GM12878 (cell line): Measurements from ENCODE around the gene TNFRSF1B. TPM values are rescaled to one million over a fixed set of nuclear protein-coding genes. Genes with fewer than 3 reads are reported as not detected.

Experiments
- ATAC-seq: fragments of 200-7000 bp; cut with Tn5 transposase; 3 replicates; pipeline ENCODE4 v1.9.1; 2020; ENCODE audit warnings: mild to moderate bottlenecking, moderate library complexity
- BruUV-seq: library from RNA; stranded (reverse); fragments of 400-500 nt; replicated peaks from 2 replicates; lab custom pipeline; 2021; lab: Mats Ljungman, UMichigan
- CTCF ChIA-PET: fragments of 300-600 bp; sonication (Branson Sonifier 250); formaldehyde crosslinking; extraction: SDS; loops from one replicate; lab custom pipeline; 2021; ENCODE audit warnings: inconsistent platforms; lab: Yijun Ruan, JAX
- POLR2A ChIA-PET: fragments of 350-600 bp; formaldehyde crosslinking; extraction: SDS; loops from one replicate; lab custom pipeline; 2021; ENCODE audit warnings: inconsistent platforms; lab: Charles Lee
- RAD21 ChIA-PET: fragments of 300-600 bp; sonication (Branson Sonifier 250); formaldehyde crosslinking; loops from one replicate; lab custom pipeline; 2023; ENCODE audit warnings: antibody characterized with exemption; ENCODE audit not compliant: unreplicated experiment; lab: Charles Lee
- SMC1A ChIA-PET: fragments of 300-600 bp; sonication (Branson Sonifier 250); formaldehyde crosslinking; loops from one replicate; lab custom pipeline; 2023; ENCODE audit not compliant: unreplicated experiment, uncharacterized antibody; lab: Charles Lee
- DNase-seq: peaks from one replicate; pipeline ENCODE4 v3.0.0-alpha.2; 2011; ENCODE audit warnings: low read depth, low spot score
- FAIRE-seq: peaks from 3 replicates; lab custom pipeline; 2011; peaks lifted over from hg19 to GRCh38; lab: Jason Lieb, UNC
- H2AFZ ChIP-seq: 2 replicates; pipeline ENCODE4 v1.6.0; 2011; ENCODE audit warnings: low read depth, low read length, control low read depth; ENCODE audit not compliant: control insufficient read depth
- H3K27ac ChIP-seq: 2 replicates; pipeline ENCODE4 v1.5.1; 2011; ENCODE audit warnings: control low read depth; ENCODE audit not compliant: control insufficient read depth, insufficient read depth
- H3K27me3 ChIP-seq, 2 experiments: replicated peaks in 1 of 2; 2 replicates each; pipeline versions ENCODE4 v1.6.0 to v1.6.1; 2011; ENCODE audit warnings: low read length in 1 of 2; ENCODE audit not compliant: control insufficient read depth in 2 of 2, insufficient read depth in 2 of 2
- H3K36me3 ChIP-seq, 2 experiments: 2 replicates each; pipeline ENCODE4 v1.5.1; 2011; ENCODE audit warnings: low read length in 1 of 2; ENCODE audit not compliant: control insufficient read depth in 2 of 2, insufficient read depth in 2 of 2
- H3K4me1 ChIP-seq: 2 replicates; pipeline ENCODE4 v1.6.1; 2011; ENCODE audit warnings: mild to moderate bottlenecking, low read length, moderate library complexity, mixed read lengths; ENCODE audit not compliant: control insufficient read depth, insufficient read depth
- H3K4me2 ChIP-seq: 2 replicates; pipeline ENCODE4 v1.6.0; 2011; ENCODE audit warnings: control low read depth; ENCODE audit not compliant: control insufficient read depth, insufficient read depth
- H3K4me3 ChIP-seq: fragments of 200-600 bp; sonication (generic); 2 replicates; pipeline ENCODE4 v1.5.1; 2016
- H3K79me2 ChIP-seq: 2 replicates; pipeline ENCODE4 v1.6.0; 2011; ENCODE audit warnings: low read length; ENCODE audit not compliant: control insufficient read depth, insufficient read depth
- H3K9ac ChIP-seq: 2 replicates; pipeline ENCODE4 v1.8.0; 2011; ENCODE audit warnings: low read length, control low read depth, mixed read lengths; ENCODE audit not compliant: control insufficient read depth, insufficient read depth
- H3K9me3 ChIP-seq: replicated peaks from 3 replicates; pipeline ENCODE4 v1.5.1; 2011; ENCODE audit warnings: mild to moderate bottlenecking, low read length; ENCODE audit not compliant: control insufficient read depth, insufficient read depth
- H4K20me1 ChIP-seq: 2 replicates; pipeline ENCODE4 v1.6.0; 2011; ENCODE audit not compliant: control insufficient read depth, insufficient read depth
- BRCA1 ChIP-seq: IDR thresholded peaks from 2 replicates; pipeline ENCODE4 v1.6.1; 2011; ENCODE audit warnings: low read depth, low read length, improper control_type of control experiment
- FOXK2 ChIP-seq: fragments of 450-650 bp; IDR thresholded peaks from 2 replicates; pipeline ENCODE4 v1.6.1; 2017; ENCODE audit warnings: mild to moderate bottlenecking, moderate library complexity
- GATAD2B ChIP-seq: fragments of 450-650 bp; conservative IDR thresholded peaks from 2 replicates; pipeline ENCODE4 v1.6.1; 2017; ENCODE audit warnings: low read depth, mild to moderate bottlenecking, moderate library complexity
- HCFC1 ChIP-seq: fragments of 150-350 bp; IDR thresholded peaks from 2 replicates; pipeline ENCODE4 v1.6.1; 2014; ENCODE audit warnings: low read length
- MXI1 ChIP-seq: fragments of 150-350 bp; IDR thresholded peaks from 2 replicates; pipeline ENCODE4 v1.6.1; 2011; ENCODE audit warnings: low read depth, mild to moderate bottlenecking, inconsistent platforms, low read length, improper control_type of control experiment
- POLR2AphosphoS2 ChIP-seq: IDR thresholded peaks from 2 replicates; pipeline ENCODE4 v1.6.1; 2011; ENCODE audit warnings: low read depth, mild to moderate bottlenecking, low read length, improper control_type of control experiment, moderate library complexity
- SIX5 ChIP-seq: IDR thresholded peaks from 2 replicates; pipeline ENCODE4 v1.6.1; 2011; ENCODE audit warnings: mild to moderate bottlenecking, low read depth, low read length, moderate library complexity; ENCODE audit not compliant: severe bottlenecking
- SMC3 ChIP-seq: IDR thresholded peaks from 2 replicates; pipeline ENCODE4 v1.6.1; 2011; ENCODE audit warnings: low read length, improper control_type of control experiment, borderline replicate concordance
- STAT1 ChIP-seq: fragments of 450-650 bp; conservative IDR thresholded peaks from 2 replicates; pipeline ENCODE4 v1.6.1; 2014; ENCODE audit warnings: antibody characterized with exemption, mild to moderate bottlenecking
- SUPT20H ChIP-seq: IDR thresholded peaks from 2 replicates; pipeline ENCODE4 v1.6.1; 2011; ENCODE audit warnings: low read depth, mild to moderate bottlenecking, low read length, moderate library complexity, borderline replicate concordance; ENCODE audit not compliant: control insufficient read depth
- SUZ12 ChIP-seq: fragments of 200-600 bp; sonication (generic); IDR thresholded peaks from one replicate; pipeline ENCODE4 v1.6.1; 2018; ENCODE audit warnings: antibody characterized with exemption, mild to moderate bottlenecking; ENCODE audit not compliant: unreplicated experiment
- TARDBP ChIP-seq: IDR thresholded peaks from 2 replicates; pipeline ENCODE4 v1.6.1; 2016; ENCODE audit warnings: borderline replicate concordance
- WRNIP1 ChIP-seq: IDR thresholded peaks from 2 replicates; pipeline ENCODE4 v1.6.1; 2011; ENCODE audit warnings: low read depth, low read length, improper control_type of control experiment, borderline replicate concordance
- ZNF207 ChIP-seq: fragments of 450-650 bp; IDR thresholded peaks from 2 replicates; pipeline ENCODE4 v1.6.1; 2014; ENCODE audit warnings: antibody characterized with exemption, mild to moderate bottlenecking, borderline replicate concordance
- in situ Hi-C: fragments of 300-500 bp; cut with MboI; formaldehyde crosslinking; loops from 9 replicates; pipeline ENCODE4 v1.14.3; 2018; ENCODE audit warnings: mixed read lengths
- intact Hi-C: fragments of 100-400 bp; cut with micrococcal nuclease; formaldehyde crosslinking; loops from one replicate; pipeline ENCODE4 v1.14.2; 2022; ENCODE audit not compliant: unreplicated experiment
- polyA plus RNA-seq, 11 experiments: library from polyadenylated mRNA; depleted of rRNA in 4 of 11; unstranded in 6 of 11; stranded (reverse) in 5 of 11; fragments of >200 nt; fragmentation: Nextera tagmentation in 4 of 11; fragmentation: Illumina TruSeq in 1 of 11; extraction: Ambion mirVana in 4 of 11; extraction: Trizol in 1 of 11; gene quantifications; 1 replicate in 1 of 11; 2 replicates in 10 of 11; pipeline versions ENCODE4 v1.2.1 to v1.2.3, GENCODE V29; 2011 to 2016; ENCODE audit warnings: inconsistent platforms in 2 of 11, missing spikeins in 2 of 11, low read depth in 1 of 11
- total RNA-seq, 4 experiments: library from RNA; depleted of rRNA in 3 of 4; stranded (reverse); fragments of >200 nt in 3 of 4; fragmentation: Illumina TruSeq in 1 of 4; extraction: Trizol in 1 of 4; gene quantifications; 2 replicates each; pipeline versions ENCODE4 v1.2.1 to v1.2.3, GENCODE V29; 2013 to 2021
- TF ChIP-seq, protein P1 (sequence below): fragments of 450-650 bp; IDR thresholded peaks from 2 replicates; pipeline ENCODE4 v1.6.1; 2017; ENCODE audit warnings: low read depth, mild to moderate bottlenecking, moderate library complexity
- TF ChIP-seq, protein P2 (sequence below): fragments of 450-650 bp; formaldehyde crosslinking; IDR thresholded peaks from 2 replicates; pipeline ENCODE4 v1.4.0; 2022; ENCODE audit warnings: mild to moderate bottlenecking, moderate library complexity
- TF ChIP-seq, protein P3 (sequence below): fragments of 450-650 bp; IDR thresholded peaks from 2 replicates; pipeline ENCODE4 v1.6.1; 2017; ENCODE audit warnings: mild to moderate bottlenecking

The TNFRSF1B gene
- total and polyA plus RNA-seq, 10 of the 15 experiments (the other 5 are each of a cell fraction or from before 2014, with no cell fraction given) = 10.1 to 87.2 (median 37.3) TPM

DNA sequence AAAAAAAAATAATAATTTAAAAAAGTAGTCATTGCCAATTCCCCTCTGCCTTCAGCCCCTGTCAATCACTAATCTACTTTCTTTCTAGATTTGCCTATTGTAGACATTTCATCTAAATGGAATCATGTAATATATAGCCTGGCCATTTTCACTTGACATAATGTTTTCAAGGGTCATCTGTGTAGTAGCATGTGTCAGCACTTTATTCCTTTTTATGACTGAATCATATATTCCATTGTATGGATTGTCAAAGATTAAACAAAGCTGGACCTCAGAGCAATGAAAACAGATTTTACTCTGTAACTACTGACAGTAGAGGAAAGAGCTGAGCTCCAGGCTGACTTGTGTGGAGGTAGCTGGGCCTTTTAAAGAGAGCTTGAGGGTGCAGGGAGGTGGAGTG, 78.9 kb downstream of the TNFRSF1B start:
- Histone ChIP-seq H3K27me3 (no peaks in the 10 kb centered on the region), H3K4me3 (no peak overlapping the region), H3K9me3 (no peaks in the 10 kb centered on the region), H3K27ac (no peak overlapping the region), H3K79me2 (no peaks in the 10 kb centered on the region), H3K4me1 (no peaks in the 10 kb centered on the region), H3K4me2 (no peak overlapping the region), H3K9ac (no peak overlapping the region), H4K20me1 (no peaks in the 10 kb centered on the region), H2AFZ (no peak overlapping the region), H3K36me3 (peaks cover 4 to 17% of the 10 kb centered on the region in 2 experiments)
- FAIRE-seq (no peak), ATAC-seq (no peak), DNase-seq (no peak)
- BruUV-seq = no TSS peak
- ChIA-PET SMC1A (interaction anchor here (1.3 kb wide), 1 partner anchor 121 kb away, joined by 3 read pairs; no protein-coding TSS in a partner anchor), POLR2A (interaction anchor here (0.6 kb wide), 1 partner anchor 53 kb away, joined by 3 read pairs; no protein-coding TSS in a partner anchor), CTCF (interaction anchor here (1.0 kb wide), 2 partner anchors 44 to 121 kb away, joined by 3 read pairs; no protein-coding TSS in a partner anchor), RAD21 (no interaction called here)
- intact Hi-C loops (no loop called here), in situ Hi-C loops (no loop called here)
- TF ChIP-seq BRCA1 (no peak), SIX5 (no peak), POLR2AphosphoS2 (no peak), ZNF207 (no peak), SMC3 (no peak), GATAD2B (no peak), MXI1 (no peak), STAT1 (no peak), FOXK2 (no peak), SUZ12 (no peak), SUPT20H (no peak), WRNIP1 (no peak), HCFC1 (no peak), TARDBP (no peak)
- TF ChIP-seq, protein P1, sequence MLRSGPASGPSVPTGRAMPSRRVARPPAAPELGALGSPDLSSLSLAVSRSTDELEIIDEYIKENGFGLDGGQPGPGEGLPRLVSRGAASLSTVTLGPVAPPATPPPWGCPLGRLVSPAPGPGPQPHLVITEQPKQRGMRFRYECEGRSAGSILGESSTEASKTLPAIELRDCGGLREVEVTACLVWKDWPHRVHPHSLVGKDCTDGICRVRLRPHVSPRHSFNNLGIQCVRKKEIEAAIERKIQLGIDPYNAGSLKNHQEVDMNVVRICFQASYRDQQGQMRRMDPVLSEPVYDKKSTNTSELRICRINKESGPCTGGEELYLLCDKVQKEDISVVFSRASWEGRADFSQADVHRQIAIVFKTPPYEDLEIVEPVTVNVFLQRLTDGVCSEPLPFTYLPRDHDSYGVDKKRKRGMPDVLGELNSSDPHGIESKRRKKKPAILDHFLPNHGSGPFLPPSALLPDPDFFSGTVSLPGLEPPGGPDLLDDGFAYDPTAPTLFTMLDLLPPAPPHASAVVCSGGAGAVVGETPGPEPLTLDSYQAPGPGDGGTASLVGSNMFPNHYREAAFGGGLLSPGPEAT = no peak
- TF ChIP-seq, protein P2, sequence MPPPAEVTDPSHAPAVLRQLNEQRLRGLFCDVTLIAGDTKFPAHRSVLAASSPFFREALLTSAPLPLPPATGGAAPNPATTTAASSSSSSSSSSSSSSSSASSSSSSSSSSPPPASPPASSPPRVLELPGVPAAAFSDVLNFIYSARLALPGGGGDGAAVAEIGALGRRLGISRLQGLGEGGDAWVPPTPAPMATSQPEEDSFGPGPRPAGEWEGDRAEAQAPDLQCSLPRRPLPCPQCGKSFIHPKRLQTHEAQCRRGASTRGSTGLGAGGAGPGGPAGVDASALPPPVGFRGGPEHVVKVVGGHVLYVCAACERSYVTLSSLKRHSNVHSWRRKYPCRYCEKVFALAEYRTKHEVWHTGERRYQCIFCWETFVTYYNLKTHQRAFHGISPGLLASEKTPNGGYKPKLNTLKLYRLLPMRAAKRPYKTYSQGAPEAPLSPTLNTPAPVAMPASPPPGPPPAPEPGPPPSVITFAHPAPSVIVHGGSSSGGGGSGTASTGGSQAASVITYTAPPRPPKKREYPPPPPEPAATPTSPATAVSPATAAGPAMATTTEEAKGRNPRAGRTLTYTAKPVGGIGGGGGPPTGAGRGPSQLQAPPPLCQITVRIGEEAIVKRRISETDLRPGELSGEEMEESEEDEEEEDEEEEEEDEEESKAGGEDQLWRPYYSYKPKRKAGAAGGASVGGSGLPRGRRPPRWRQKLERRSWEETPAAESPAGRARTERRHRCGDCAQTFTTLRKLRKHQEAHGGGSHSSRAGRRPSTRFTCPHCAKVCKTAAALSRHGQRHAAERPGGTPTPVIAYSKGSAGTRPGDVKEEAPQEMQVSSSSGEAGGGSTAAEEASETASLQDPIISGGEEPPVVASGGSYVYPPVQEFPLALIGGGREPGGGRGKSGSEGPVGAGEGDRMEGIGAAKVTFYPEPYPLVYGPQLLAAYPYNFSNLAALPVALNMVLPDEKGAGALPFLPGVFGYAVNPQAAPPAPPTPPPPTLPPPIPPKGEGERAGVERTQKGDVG (CRISPR knock-in tag) = no peak
- TF ChIP-seq, protein P3, sequence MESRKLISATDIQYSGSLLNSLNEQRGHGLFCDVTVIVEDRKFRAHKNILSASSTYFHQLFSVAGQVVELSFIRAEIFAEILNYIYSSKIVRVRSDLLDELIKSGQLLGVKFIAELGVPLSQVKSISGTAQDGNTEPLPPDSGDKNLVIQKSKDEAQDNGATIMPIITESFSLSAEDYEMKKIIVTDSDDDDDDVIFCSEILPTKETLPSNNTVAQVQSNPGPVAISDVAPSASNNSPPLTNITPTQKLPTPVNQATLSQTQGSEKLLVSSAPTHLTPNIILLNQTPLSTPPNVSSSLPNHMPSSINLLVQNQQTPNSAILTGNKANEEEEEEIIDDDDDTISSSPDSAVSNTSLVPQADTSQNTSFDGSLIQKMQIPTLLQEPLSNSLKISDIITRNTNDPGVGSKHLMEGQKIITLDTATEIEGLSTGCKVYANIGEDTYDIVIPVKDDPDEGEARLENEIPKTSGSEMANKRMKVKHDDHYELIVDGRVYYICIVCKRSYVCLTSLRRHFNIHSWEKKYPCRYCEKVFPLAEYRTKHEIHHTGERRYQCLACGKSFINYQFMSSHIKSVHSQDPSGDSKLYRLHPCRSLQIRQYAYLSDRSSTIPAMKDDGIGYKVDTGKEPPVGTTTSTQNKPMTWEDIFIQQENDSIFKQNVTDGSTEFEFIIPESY = no peak
